GM21423 (cell line): Measurements from ENCODE around the gene FLNB.

Experiments
- ATAC-seq: cut with Tn5 transposase; IDR thresholded peaks from one replicate; pipeline ENCODE4 v1.9.1; 2021; ENCODE audit warnings: mild to moderate bottlenecking, moderate library complexity; ENCODE audit not compliant: unreplicated experiment

FLNB gene

GRCh38 chr3:58102390-58102750, 94.1 kb downstream of the FLNB start:
- no peak for ATAC-seq

DNA sequence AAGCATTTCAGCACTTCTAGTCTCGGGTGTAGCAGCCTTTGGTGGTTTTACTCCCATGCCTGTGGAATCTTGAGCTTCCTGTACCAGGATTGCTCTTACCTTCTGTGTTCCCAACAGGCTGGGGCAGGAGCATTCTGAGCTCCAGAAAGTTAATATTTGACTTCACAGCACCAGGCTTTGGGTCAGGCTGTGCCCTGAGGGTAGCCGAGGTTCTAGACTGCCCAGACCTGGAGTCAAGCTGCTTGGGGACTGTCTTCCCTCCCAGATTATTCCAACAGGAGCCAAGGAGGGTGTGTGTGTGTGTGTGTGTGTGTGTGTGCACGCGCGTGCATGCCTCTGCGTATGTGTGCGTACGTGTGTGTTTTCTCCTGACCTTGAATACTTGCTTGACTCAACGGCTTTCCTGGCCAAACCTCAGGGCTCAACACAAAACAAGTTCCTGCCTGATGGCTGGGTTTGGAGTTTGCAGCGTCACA, 94.8 kb downstream of the FLNB start:
- no peak for ATAC-seq

GRCh38 chr3:58104151-58104550, 95.9 kb downstream of the FLNB start:
- ATAC-seq: no peak

DNA sequence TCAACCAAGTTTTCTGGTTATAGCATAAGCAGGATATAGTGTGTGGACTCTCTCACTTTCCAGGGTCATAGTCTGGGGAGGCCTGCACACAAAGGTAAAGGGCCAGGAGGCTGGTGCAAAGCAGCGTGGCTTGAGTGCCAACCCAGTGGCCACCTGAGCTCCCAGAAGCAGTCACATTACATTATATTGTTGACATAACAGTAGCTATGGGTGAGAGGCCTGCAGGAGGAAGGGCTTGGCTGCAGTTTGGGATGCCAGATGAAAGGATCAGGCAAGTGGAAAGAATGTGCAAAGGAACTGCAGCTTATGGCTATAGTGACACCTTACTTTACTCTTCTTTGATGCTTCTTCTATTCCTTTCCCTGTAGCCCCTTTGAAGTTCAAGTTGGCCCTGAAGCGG, 96.5 kb downstream of the FLNB start:
- no peak for ATAC-seq

GRCh38 chr3:58105196-58105595, 97.0 kb downstream of the FLNB start:
- ATAC-seq: no peak

- ATAC-seq: no peak
Measured at GRCh38 chr3:58106061-58106460, 97.8 kb downstream of the FLNB start.

DNA sequence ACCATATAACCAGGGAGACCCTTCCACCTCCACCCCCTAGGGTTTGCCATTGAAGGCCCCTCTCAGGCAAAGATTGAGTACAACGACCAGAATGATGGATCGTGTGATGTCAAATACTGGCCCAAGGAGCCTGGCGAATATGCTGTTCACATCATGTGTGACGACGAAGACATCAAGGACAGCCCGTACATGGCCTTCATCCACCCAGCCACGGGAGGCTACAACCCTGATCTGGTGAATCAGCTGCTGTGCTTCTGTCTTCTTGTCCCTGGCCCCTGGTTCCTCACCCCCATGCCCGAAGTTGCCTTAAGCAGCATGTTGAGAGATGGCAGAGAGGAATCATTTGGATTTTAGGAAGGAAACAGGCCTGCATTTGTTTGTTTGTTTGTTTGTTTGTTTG, 98.4 kb downstream of the FLNB start:
- no peak for ATAC-seq

DNA sequence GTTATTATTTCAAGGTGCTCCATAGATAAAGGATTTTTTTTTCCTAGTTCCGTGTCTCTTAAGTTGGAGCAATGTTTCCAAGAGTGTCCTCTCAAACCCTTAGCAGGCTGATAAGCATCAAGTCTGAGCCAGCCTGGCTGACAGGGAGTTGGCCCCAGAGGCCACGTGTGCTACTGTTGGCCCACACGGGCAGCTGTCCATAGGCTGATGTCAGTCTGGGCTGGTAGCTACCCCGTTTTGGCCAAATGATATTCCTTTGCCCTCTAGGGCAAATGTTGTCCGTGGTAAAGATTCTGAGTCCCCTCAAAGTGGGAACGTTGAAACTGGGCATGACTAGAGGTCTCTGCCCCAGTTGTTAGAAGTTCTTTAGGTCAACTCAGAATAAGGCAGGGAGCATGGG, 99.4 kb downstream of the FLNB start:
- no peak for ATAC-seq

DNA sequence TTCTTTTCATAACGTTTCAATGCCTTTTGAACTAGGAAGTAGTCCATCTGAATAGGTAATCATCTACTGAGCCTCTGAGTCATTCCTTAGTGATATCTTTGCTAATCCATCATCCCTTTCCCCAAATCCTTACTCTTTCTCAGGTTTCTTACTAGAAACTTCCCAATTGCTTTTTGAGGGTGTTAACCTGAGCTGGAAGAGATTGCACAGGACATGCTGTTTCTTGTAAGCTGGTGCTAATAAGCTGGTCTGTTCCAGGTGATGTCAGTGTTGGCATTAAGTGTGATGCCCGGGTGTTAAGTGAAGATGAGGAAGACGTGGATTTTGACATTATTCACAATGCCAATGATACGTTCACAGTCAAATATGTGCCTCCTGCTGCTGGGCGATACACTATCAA, 101.5 kb downstream of the FLNB start:
- ATAC-seq: no peak

DNA sequence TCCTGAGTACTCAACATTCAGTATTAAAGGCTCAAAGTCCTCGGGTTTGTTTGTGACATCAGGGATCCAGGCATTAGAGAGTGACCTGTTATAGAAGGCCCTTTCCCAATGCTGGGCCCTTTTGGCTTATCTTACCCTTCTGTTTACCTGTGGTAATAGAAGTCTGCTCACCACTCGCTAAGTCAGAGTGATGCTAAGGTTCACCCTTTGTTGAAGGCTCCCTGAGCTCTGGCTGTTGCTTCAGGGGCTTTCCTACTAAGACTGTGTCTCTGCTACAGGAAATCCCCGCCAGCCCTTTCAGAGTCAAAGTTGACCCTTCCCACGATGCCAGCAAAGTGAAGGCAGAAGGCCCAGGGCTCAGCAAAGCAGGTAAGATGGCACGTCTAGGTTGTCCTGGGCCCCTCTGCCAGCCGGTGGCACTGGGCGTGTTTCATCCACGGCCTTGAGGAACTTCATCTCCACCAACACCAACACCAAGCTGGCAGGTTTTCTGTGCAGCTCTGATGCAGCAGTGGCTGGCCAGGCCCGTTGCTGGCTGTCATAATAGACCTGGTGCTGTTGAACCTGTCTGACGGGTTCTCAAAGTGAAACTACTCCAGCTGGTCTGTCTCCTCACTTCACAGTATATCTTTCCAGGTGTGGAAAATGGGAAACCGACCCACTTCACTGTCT, 103.4 kb downstream of the FLNB start:
- ATAC-seq: no peak

- no peak for ATAC-seq
Measured at GRCh38 chr3:58112185-58112535, 103.9 kb downstream of the FLNB start.

GRCh38 chr3:58115175-58115574, 107.0 kb downstream of the FLNB start:
- ATAC-seq: no peak

DNA sequence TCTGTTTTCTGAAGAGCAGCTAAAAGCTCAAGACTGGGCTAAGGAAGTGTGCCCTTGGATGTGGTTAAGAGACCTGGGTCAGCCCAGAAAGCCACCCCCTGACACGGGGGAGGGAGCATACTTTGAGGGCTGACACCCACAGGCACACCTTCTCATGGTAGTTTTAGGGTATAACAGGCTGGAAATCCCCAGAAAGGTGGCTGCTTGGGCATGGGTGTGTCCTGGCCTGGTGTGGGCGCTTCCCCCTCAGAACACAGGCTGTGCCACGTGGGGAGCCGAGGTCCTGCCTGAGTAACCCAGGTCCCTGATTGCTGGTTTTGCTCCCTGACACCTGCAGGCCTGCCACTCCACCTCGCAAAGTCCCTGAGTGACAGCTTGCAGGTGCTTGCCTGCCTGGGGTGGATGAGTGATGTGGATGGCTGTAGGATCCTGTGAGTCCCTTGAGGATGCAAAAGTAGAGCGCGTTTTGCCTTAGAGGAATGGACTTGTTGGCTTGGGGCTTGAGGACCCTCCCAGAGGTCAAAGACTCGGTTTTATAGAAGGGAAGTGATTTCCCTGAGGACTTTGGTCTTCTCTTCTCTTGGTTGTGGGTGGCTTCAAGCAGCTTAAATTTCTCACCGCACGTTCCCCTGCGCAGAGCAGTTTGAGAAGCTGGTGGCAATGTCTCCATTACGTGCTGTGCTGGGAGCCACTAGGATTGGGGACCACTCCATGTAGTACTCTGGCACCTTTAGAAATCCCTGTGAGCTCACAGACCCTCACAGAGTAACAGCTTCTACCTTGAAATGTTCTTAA, 108.1 kb downstream of the FLNB start:
- peak; percentile 67 for ATAC-seq

- ATAC-seq: no peak
Measured at GRCh38 chr3:58116985-58117384, 108.8 kb downstream of the FLNB start.

- ATAC-seq: no peak
Measured at GRCh38 chr3:58117561-58118181, 109.4 kb downstream of the FLNB start.

- no peak for ATAC-seq
Measured at GRCh38 chr3:58119186-58119585, 111.0 kb downstream of the FLNB start.

DNA sequence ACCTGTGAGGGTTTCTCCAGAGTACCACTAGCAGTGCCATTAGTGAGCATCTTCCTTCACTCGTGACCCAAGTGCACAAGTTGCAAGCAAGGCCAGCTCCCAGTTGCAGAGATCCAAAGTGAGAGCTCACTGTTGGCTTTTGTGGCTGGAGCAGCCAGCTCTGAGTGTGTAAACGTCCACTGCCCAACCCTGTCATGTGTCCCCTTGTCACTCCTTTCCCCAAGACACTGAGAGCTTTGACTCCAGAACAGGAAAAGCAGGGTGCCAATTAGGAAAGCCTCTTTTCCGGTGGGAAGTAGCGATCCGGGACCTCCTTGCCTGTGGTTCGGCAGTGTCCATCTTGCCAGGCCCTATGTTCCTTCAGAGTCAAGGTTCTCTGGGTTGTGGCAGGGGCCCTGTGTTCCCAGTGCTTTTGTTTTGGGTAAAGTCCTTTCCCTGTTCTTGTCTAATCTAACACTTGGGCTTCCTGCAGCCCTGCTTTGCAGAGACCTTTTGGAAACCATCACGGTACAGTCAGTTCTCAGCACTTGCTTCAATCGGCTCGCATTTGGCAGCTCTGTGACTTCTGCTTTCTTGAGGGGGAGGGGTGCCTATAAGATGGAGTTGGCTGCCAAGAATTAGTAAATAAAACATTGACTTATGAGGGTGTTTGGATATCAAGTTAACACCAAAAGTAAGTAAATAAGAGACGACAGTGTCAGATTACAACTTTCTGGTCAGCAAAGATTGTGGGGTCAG, 112.0 kb downstream of the FLNB start:
- ATAC-seq: no peak

DNA sequence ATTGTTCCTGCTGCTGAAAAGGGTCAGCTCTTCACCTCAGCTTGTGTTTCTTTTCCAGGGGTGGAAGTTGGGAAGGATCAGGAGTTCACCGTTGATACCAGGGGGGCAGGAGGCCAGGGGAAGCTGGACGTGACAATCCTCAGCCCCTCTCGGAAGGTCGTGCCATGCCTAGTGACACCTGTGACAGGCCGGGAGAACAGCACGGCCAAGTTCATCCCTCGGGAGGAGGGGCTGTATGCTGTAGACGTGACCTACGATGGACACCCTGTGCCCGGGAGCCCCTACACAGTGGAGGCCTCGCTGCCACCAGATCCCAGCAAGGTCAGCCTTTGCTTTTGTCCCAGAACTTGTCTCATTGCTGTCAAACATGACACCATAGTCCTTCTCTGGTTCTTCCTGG, 113.0 kb downstream of the FLNB start:
- ATAC-seq: no peak

DNA sequence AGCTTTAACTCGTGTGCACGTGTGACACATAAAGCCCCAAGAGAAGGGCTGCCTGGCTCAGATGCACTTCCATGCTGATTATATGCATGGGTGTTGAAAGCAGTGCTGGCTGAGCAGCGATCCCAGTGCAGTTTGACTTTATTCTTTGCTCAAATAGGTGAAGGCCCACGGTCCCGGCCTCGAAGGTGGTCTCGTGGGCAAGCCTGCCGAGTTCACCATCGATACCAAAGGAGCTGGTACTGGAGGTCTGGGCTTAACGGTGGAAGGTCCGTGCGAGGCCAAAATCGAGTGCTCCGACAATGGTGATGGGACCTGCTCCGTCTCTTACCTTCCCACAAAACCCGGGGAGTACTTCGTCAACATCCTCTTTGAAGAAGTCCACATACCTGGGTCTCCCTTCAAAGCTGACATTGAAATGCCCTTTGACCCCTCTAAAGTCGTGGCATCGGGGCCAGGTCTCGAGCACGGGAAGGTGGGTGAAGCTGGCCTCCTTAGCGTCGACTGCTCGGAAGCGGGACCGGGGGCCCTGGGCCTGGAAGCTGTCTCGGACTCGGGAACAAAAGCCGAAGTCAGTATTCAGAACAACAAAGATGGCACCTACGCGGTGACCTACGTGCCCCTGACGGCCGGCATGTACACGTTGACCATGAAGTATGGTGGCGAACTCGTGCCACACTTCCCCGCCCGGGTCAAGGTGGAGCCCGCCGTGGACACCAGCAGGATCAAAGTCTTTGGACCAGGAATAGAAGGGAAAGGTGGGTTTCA, 114.9 kb downstream of the FLNB start:
- ATAC-seq: no peak

GRCh38 chr3:58124387-58124786, 116.2 kb downstream of the FLNB start:
- ATAC-seq: no peak
